Suprapubic skin (tissue), 4 donors: ENCODE data around the gene ZDHHC11.

Experiments used
- CTCF ChIP-seq, 2 donors: fragments of 200-600 bp in 1 of 2; fragments of 450-650 bp in 1 of 2; sonication (generic) in 1 of 2; IDR thresholded peaks; one replicate each; pipeline ENCODE4 v1.5.1; 2016 to 2019; ENCODE audit warnings: antibody characterized with exemption in 2 of 2, mild to moderate bottlenecking in 1 of 2, moderate library complexity in 1 of 2
- EP300 ChIP-seq: sonication (generic); formaldehyde crosslinking; IDR thresholded peaks from one replicate; pipeline ENCODE4 v1.6.1; 2017; ENCODE audit warnings: antibody characterized with exemption
- POLR2A ChIP-seq, 2 donors: fragments of 450-650 bp; IDR thresholded peaks; one replicate each; pipeline ENCODE4 v1.6.1; 2017; ENCODE audit warnings: antibody characterized with exemption in 2 of 2, mild to moderate bottlenecking in 2 of 2, moderate library complexity in 2 of 2
- POLR2AphosphoS5 ChIP-seq, 3 donors: sonication (generic); formaldehyde crosslinking; IDR thresholded peaks; one replicate each; pipeline ENCODE4 v1.6.1; 2017; ENCODE audit warnings: antibody characterized with exemption in 3 of 3

GRCh38 chr5:761059-761771 is 89.6 kb downstream of the ZDHHC11 start:
- TF ChIP-seq POLR2A (IDR thresholded peaks at IDR 0.05) (no peak), POLR2AphosphoS5 (IDR thresholded peaks at IDR 0.05) (no peak), CTCF (IDR thresholded peaks at IDR 0.05) (no peak), EP300 (no peak)
